HCT116 (cell line): ENCODE data around the gene HS6ST3. TPM values are rescaled to one million over a fixed set of nuclear protein-coding genes. Genes with fewer than 3 reads are reported as not detected.

Experiments used
- ATAC-seq: fragments of 200-7000 bp; cut with Tn5 transposase; 2 replicates; pipeline ENCODE4 v1.9.1; 2020; ENCODE audit warnings: mild to moderate bottlenecking, moderate library complexity
- BruUV-seq: library from RNA; stranded (reverse); fragments of 400-500 nt; replicated peaks from 2 replicates; lab custom pipeline; 2021; lab: Mats Ljungman, UMichigan
- CTCF ChIA-PET: fragments of 300-600 bp; sonication (Branson Sonifier 250); formaldehyde crosslinking; loops from one replicate; lab custom pipeline; 2021; ENCODE audit warnings: antibody characterized with exemption; lab: Charles Lee
- POLR2A ChIA-PET: fragments of 300-600, 350-600 bp; sonication (Branson Sonifier 250); formaldehyde crosslinking; loops from one replicate; lab custom pipeline; 2021; ENCODE audit warnings: antibody characterized with exemption; lab: Charles Lee
- RAD21 ChIA-PET, 2 experiments: fragments of 300-600 bp; sonication (Branson Sonifier 250); formaldehyde crosslinking; loops; one replicate each; lab custom pipeline; 2023; ENCODE audit warnings: low total read pairs in 2 of 2; ENCODE audit not compliant: uncharacterized antibody in 2 of 2, unreplicated experiment in 2 of 2, low non-redundant PET in 1 of 2; lab: Charles Lee
- DNase-seq: peaks from one replicate; pipeline ENCODE4 v3.0.0-alpha.2; 2010; ENCODE audit warnings: low read depth, low spot score
- H2AFZ ChIP-seq: fragments of 200-600 bp; shearing (Covaris generic), sonication (generic); 2 replicates; pipeline ENCODE4 v1.6.1; 2017; ENCODE audit warnings: low read depth, mixed run types, mixed read lengths, antibody characterized with exemption, low read length; ENCODE audit not compliant: poor library complexity, severe bottlenecking
- H3K27ac ChIP-seq: 2 replicates; pipeline ENCODE4 v1.5.1; 2012; ENCODE audit warnings: low read depth, low read length
- H3K27me3 ChIP-seq: fragments of 200-600 bp; sonication (generic); 2 replicates; pipeline ENCODE4 v1.6.1; 2016; ENCODE audit warnings: mixed run types, low read length, mixed read lengths; ENCODE audit not compliant: insufficient read depth
- H3K36me3 ChIP-seq, 2 experiments: fragments of 200-500 bp in 1 of 2; fragments of 200-600 bp in 1 of 2; sonication (Bioruptor generic) in 1 of 2; sonication (generic) in 1 of 2; 2 replicates each; pipeline versions ENCODE4 v1.5.1 to v1.6.1; 2014 to 2016; ENCODE audit warnings: low read length in 2 of 2, inconsistent platforms in 1 of 2, mixed read lengths in 1 of 2, mixed run types in 1 of 2; ENCODE audit not compliant: insufficient read depth in 2 of 2, control insufficient read depth in 1 of 2
- H3K4me1 ChIP-seq, 2 experiments: fragments of 200-600 bp in 1 of 2; sonication (generic) in 1 of 2; 2 replicates each; pipeline versions ENCODE4 v1.5.1 to v1.6.1; 2012 to 2017; ENCODE audit warnings: low read length in 2 of 2, inconsistent platforms in 1 of 2, mild to moderate bottlenecking in 1 of 2, mixed read lengths in 1 of 2, mixed run types in 1 of 2, moderate library complexity in 1 of 2; ENCODE audit not compliant: insufficient read depth in 2 of 2, control insufficient read depth in 1 of 2
- H3K4me2 ChIP-seq: fragments of 200-600 bp; sonication (generic); 2 replicates; pipeline ENCODE4 v1.6.1; 2017; ENCODE audit warnings: mixed run types, low read length, mixed read lengths
- H3K4me3 ChIP-seq, 2 experiments: fragments of 200-600 bp in 1 of 2; sonication (generic) in 1 of 2; replicated peaks in 1 of 2; 2 replicates each; pipeline ENCODE4 v1.5.1; 2011 to 2016; ENCODE audit warnings: low read length in 2 of 2, control low read depth in 1 of 2, low read depth in 1 of 2, mild to moderate bottlenecking in 1 of 2, mixed read lengths in 1 of 2, mixed run types in 1 of 2
- H3K79me2 ChIP-seq: fragments of 200-600 bp; sonication (generic); 2 replicates; pipeline ENCODE4 v1.6.1; 2017; ENCODE audit warnings: mild to moderate bottlenecking, mixed run types, low read length, moderate library complexity, mixed read lengths; ENCODE audit not compliant: insufficient read depth
- H3K9ac ChIP-seq: fragments of 200-600 bp; sonication (generic); 2 replicates; pipeline ENCODE4 v1.6.1; 2016; ENCODE audit warnings: low read length, mixed read lengths
- H3K9me2 ChIP-seq: fragments of 200-600 bp; sonication (generic), shearing (Covaris generic); 2 replicates; pipeline ENCODE4 v1.6.1; 2017; ENCODE audit warnings: mixed run types, mild to moderate bottlenecking, moderate library complexity; ENCODE audit not compliant: insufficient read depth
- H3K9me3 ChIP-seq, 2 experiments: fragments of 200-500 bp in 1 of 2; fragments of 200-600 bp in 1 of 2; sonication (Bioruptor generic) in 1 of 2; sonication (generic) in 1 of 2; 2 replicates each; pipeline ENCODE4 v1.6.1; 2014 to 2017; ENCODE audit warnings: low read length in 2 of 2, mixed read lengths in 2 of 2, inconsistent platforms in 1 of 2, low read depth in 1 of 2, mild to moderate bottlenecking in 1 of 2, mixed run types in 1 of 2, moderate library complexity in 1 of 2; ENCODE audit not compliant: control insufficient read depth in 1 of 2, insufficient read depth in 1 of 2
- H4K20me1 ChIP-seq: fragments of 200-600 bp; sonication (generic), shearing (Covaris generic); 2 replicates; pipeline ENCODE4 v1.6.1; 2017; ENCODE audit warnings: mixed run types, mild to moderate bottlenecking, moderate library complexity; ENCODE audit not compliant: insufficient read depth
- ATF3 ChIP-seq: IDR thresholded peaks from 2 replicates; pipeline ENCODE4 v1.6.1; 2012
- CBX3 ChIP-seq: IDR thresholded peaks from 2 replicates; pipeline ENCODE4 v1.6.1; 2012; ENCODE audit warnings: low read depth
- CEBPB ChIP-seq: IDR thresholded peaks from 2 replicates; pipeline ENCODE4 v1.6.1; 2012; ENCODE audit warnings: low read depth
- EGR1 ChIP-seq: IDR thresholded peaks from 2 replicates; pipeline ENCODE4 v1.6.1; 2012; ENCODE audit warnings: low read depth
- ELF1 ChIP-seq: IDR thresholded peaks from 2 replicates; pipeline ENCODE4 v1.6.1; 2012; ENCODE audit warnings: low read depth, borderline replicate concordance
- EZH2 ChIP-seq: fragments of 200-600 bp; sonication (generic); IDR thresholded peaks from 2 replicates; pipeline ENCODE4 v1.6.1; 2017; ENCODE audit warnings: antibody characterized with exemption, mixed run types
- EZH2phosphoT487 ChIP-seq: fragments of 200-600 bp; IDR thresholded peaks from 2 replicates; pipeline ENCODE4 v1.6.1; 2018; ENCODE audit warnings: antibody characterized with exemption, borderline replicate concordance
- MAX ChIP-seq: IDR thresholded peaks from 2 replicates; pipeline ENCODE4 v1.6.1; 2012
- POLR2A ChIP-seq: IDR thresholded peaks from 2 replicates; pipeline ENCODE4 v1.7.0; 2011; ENCODE audit warnings: borderline replicate concordance; ENCODE audit not compliant: insufficient read depth, insufficient read length; ENCODE audit errors: extremely low read depth
- POLR2AphosphoS5 ChIP-seq: IDR thresholded peaks from 2 replicates; pipeline ENCODE4 v1.6.1; 2011; ENCODE audit warnings: mild to moderate bottlenecking, low read depth, low read length, moderate library complexity
- SIN3A ChIP-seq: IDR thresholded peaks from 2 replicates; pipeline ENCODE4 v1.6.1; 2012; ENCODE audit warnings: low read depth
- SP1 ChIP-seq: IDR thresholded peaks from 2 replicates; pipeline ENCODE4 v1.6.1; 2012; ENCODE audit warnings: low read depth
- SRF ChIP-seq: IDR thresholded peaks from 2 replicates; pipeline ENCODE4 v1.6.1; 2012; ENCODE audit warnings: low read depth
- TCF7L2 ChIP-seq: IDR thresholded peaks from 2 replicates; pipeline ENCODE4 v1.7.0; 2011; ENCODE audit warnings: borderline replicate concordance, inconsistent platforms; ENCODE audit not compliant: insufficient read depth, insufficient read length; ENCODE audit errors: extremely low read depth
- YY1 ChIP-seq: IDR thresholded peaks from 2 replicates; pipeline ENCODE4 v1.6.1; 2011; ENCODE audit warnings: low read length, low read depth, moderate library complexity, mild to moderate bottlenecking; ENCODE audit not compliant: insufficient replicate concordance; ENCODE audit errors: extremely low read depth
- ZNF274 ChIP-seq: fragments of 200-500 bp; sonication (Bioruptor generic); IDR thresholded peaks from 2 replicates; pipeline ENCODE4 v1.6.1; 2014; ENCODE audit warnings: mild to moderate bottlenecking, low read depth, low read length, inconsistent platforms
- intact Hi-C: fragments of 100-400 bp; cut with micrococcal nuclease; formaldehyde crosslinking; loops from 2 replicates; pipeline ENCODE4 v1.10.0; 2022
- total RNA-seq: library from RNA; stranded (reverse); gene quantifications from one replicate; pipeline ENCODE4 v1.2.1, GENCODE V29; 2021; ENCODE audit not compliant: unreplicated experiment

The HS6ST3 gene
- total RNA-seq, 1 experiment from 2014 or later: 0.10 TPM

GRCh38 chr13:96819375-96819774 lies 729.5 kb downstream of the HS6ST3 start:
- ChIA-PET POLR2A (no interaction called here), RAD21 (interaction anchor here in 1 of 2 experiments (1.0 kb wide), 1 partner anchor 148 kb away, joined by 4 read pairs; no protein-coding TSS in a partner anchor), CTCF (interaction anchor here (1.2 to 3.8 kb wide), 4 partner anchors 9 to 799 kb away, joined by 3 to 89 read pairs (median 15); no protein-coding TSS in a partner anchor)
- Histone ChIP-seq H2AFZ (no peak overlapping the region), H3K27me3 (no peaks in the 10 kb centered on the region), H3K9ac (no peak overlapping the region), H3K9me3 (no peaks in the 10 kb centered on the region), H3K27ac (no peak overlapping the region), H3K4me1 (no peaks in the 10 kb centered on the region), H3K79me2 (no peaks in the 10 kb centered on the region), H4K20me1 (no peaks in the 10 kb centered on the region), H3K36me3 (no peaks in the 10 kb centered on the region), H3K4me3 (no peak overlapping the region), H3K4me2 (no peak overlapping the region), H3K9me2 (no peaks in the 10 kb centered on the region)
- ATAC-seq (no peak), DNase-seq (no peak)
- BruUV-seq: no TSS peak
- TF ChIP-seq SIN3A: no peak
- TF ChIP-seq ATF3: no peak
- no peak for TF ChIP-seq SP1
- no peak for TF ChIP-seq ELF1
- TF ChIP-seq CBX3: no peak
- TF ChIP-seq ZNF274: no peak
- TF ChIP-seq TCF7L2: no peak
- no peak for TF ChIP-seq EZH2phosphoT487
- TF ChIP-seq EGR1: no peak
- no peak for TF ChIP-seq YY1
- intact Hi-C loops: no loop called here

- H3K9ac ChIP-seq: no peak overlapping the region
- peaks cover 6% of the 10 kb centered on the region; the same call in 1 of the 2 replicates for H3K27me3 ChIP-seq
- ATAC-seq: no peak
- no peaks in the 10 kb centered on the region for H3K79me2 ChIP-seq
- DNase-seq: no peak
- no TSS peak for BruUV-seq
- H3K4me1 ChIP-seq: no peaks in the 10 kb centered on the region
- POLR2A ChIA-PET: no interaction called here
- no peaks in the 10 kb centered on the region for H3K36me3 ChIP-seq
- H3K27ac ChIP-seq: no peak overlapping the region
- intact Hi-C loops: no loop called here
- H3K4me2 ChIP-seq: no peak overlapping the region
- H4K20me1 ChIP-seq: no peaks in the 10 kb centered on the region
- H2AFZ ChIP-seq: no peak overlapping the region
- no peaks in the 10 kb centered on the region for H3K9me2 ChIP-seq
- TF ChIP-seq CBX3 (no peak), SRF (no peak), CEBPB (no peak), ATF3 (no peak), ZNF274 (no peak), SP1 (no peak), POLR2A (no peak), ELF1 (no peak), POLR2AphosphoS5 (no peak), EZH2 (no peak), YY1 (no peak), MAX (no peak)
- no peak overlapping the region for H3K4me3 ChIP-seq
- CTCF ChIA-PET: interaction anchor here (0.8 to 3.7 kb wide), 2 partner anchors 146 to 801 kb away, joined by 3 to 20 read pairs; no protein-coding TSS in a partner anchor
- no peaks in the 10 kb centered on the region for H3K9me3 ChIP-seq
- RAD21 ChIA-PET: no interaction called here
These were observed 731.5 kb downstream of the HS6ST3 start for GRCh38 chr13:96821381-96821780.
